HepG2 (cell line): Measurements from ENCODE around the gene BLCAP. TPM values are rescaled to one million over a fixed set of nuclear protein-coding genes. Genes with fewer than 3 reads are reported as not detected.

Experiments
- ATAC-seq: fragments of 200-7000 bp; cut with Tn5 transposase; 3 replicates; pipeline ENCODE4 v1.9.1; 2020; ENCODE audit warnings: mild to moderate bottlenecking, moderate library complexity
- BruUV-seq: library from RNA; stranded (reverse); fragments of 400-500 nt; replicated peaks from 2 replicates; lab custom pipeline; 2021; lab: Mats Ljungman, UMichigan
- CTCF ChIA-PET: fragments of 300-600 bp; formaldehyde crosslinking; extraction: SDS; loops from one replicate; lab custom pipeline; 2021; ENCODE audit warnings: low total read pairs, inconsistent platforms, low intra/inter-chr PET ratio; lab: Yijun Ruan, JAX
- POLR2A ChIA-PET: fragments of 350-600 bp; sonication (Branson Sonifier 250); formaldehyde crosslinking; loops from one replicate; lab custom pipeline; 2020; ENCODE audit warnings: antibody characterized with exemption, inconsistent platforms; lab: Yijun Ruan, JAX
- DNase-seq: peaks from one replicate; pipeline ENCODE4 v3.0.0-alpha.2; 2015; ENCODE audit warnings: low spot score
- FAIRE-seq: peaks from 3 replicates; lab custom pipeline; 2011; peaks lifted over from hg19 to GRCh38; lab: Jason Lieb, UNC
- H2AFZ ChIP-seq: one replicate; pipeline ENCODE4 v1.6.1; 2011; ENCODE audit warnings: low read length, inconsistent platforms
- H3K27ac ChIP-seq: fragments of 300-600 bp; 3 replicates; pipeline ENCODE4 v1.8.0; 2011; ENCODE audit warnings: mixed run types, mild to moderate bottlenecking, mixed read lengths, low read length, inconsistent platforms; ENCODE audit not compliant: insufficient read depth; ENCODE audit errors: extremely low read length
- H3K27me3 ChIP-seq, 2 experiments: fragments of 200-600 bp in 1 of 2; 2 replicates in 1 of 2; 3 replicates in 1 of 2; pipeline versions ENCODE4 v1.6.0 to v1.8.0; 2011; ENCODE audit warnings: low read length in 2 of 2, mild to moderate bottlenecking in 2 of 2, moderate library complexity in 2 of 2, inconsistent platforms in 1 of 2; ENCODE audit not compliant: insufficient read depth in 2 of 2, control insufficient read depth in 1 of 2
- H3K36me3 ChIP-seq, 2 experiments: fragments of 200-600 bp in 1 of 2; replicated peaks in 1 of 2; 2 replicates in 1 of 2; 3 replicates in 1 of 2; pipeline versions ENCODE4 v1.5.1 to v1.8.0; 2011; ENCODE audit warnings: low read length in 2 of 2, inconsistent platforms in 1 of 2; ENCODE audit not compliant: insufficient read depth in 2 of 2, control insufficient read depth in 1 of 2
- H3K4me1 ChIP-seq: 2 replicates; pipeline ENCODE4 v1.5.1; 2012; ENCODE audit warnings: low read length, inconsistent platforms; ENCODE audit not compliant: insufficient read depth
- H3K4me2 ChIP-seq: 2 replicates; pipeline ENCODE4 v1.6.0; 2011; ENCODE audit warnings: low read depth, low read length, inconsistent platforms
- H3K4me3 ChIP-seq, 3 experiments: fragments of 200-600 bp in 1 of 3; sonication (generic), shearing (Covaris generic) in 1 of 3; replicated peaks in 1 of 3; 2 replicates each; pipeline ENCODE4 v1.5.1; 2011 to 2016; ENCODE audit warnings: low read length in 3 of 3, inconsistent platforms in 2 of 3, low read depth in 2 of 3, mild to moderate bottlenecking in 2 of 3, control low read depth in 1 of 3, mixed read lengths in 1 of 3; ENCODE audit not compliant: insufficient read depth in 1 of 3
- H3K79me2 ChIP-seq: one replicate; pipeline ENCODE4 v1.6.1; 2011; ENCODE audit warnings: low read length, inconsistent platforms; ENCODE audit not compliant: insufficient read depth
- H3K9ac ChIP-seq: 2 replicates; pipeline ENCODE4 v1.6.0; 2011; ENCODE audit warnings: mild to moderate bottlenecking, low read depth, low read length, inconsistent platforms; ENCODE audit not compliant: insufficient read depth
- H3K9me3 ChIP-seq: 2 replicates; pipeline ENCODE4 v1.5.1; 2012; ENCODE audit warnings: mild to moderate bottlenecking, low read length
- H4K20me1 ChIP-seq: 2 replicates; pipeline ENCODE4 v1.6.0; 2011; ENCODE audit warnings: inconsistent platforms, mild to moderate bottlenecking, low read length, moderate library complexity; ENCODE audit not compliant: insufficient read depth
- JUNB ChIP-seq: sonication (generic); formaldehyde crosslinking; IDR thresholded peaks from 2 replicates; pipeline ENCODE4 v1.8.0; 2022; ENCODE audit warnings: missing genetic modification reagents, mild to moderate bottlenecking, borderline replicate concordance
- MTA1 ChIP-seq: sonication (generic); formaldehyde crosslinking; IDR thresholded peaks from 2 replicates; pipeline ENCODE4 v1.4.0; 2020; ENCODE audit warnings: missing genetic modification reagents, mild to moderate bottlenecking, borderline replicate concordance
- NFIC ChIP-seq: IDR thresholded peaks from 2 replicates; pipeline ENCODE4 v1.6.1; 2012; ENCODE audit warnings: mild to moderate bottlenecking, low read length, inconsistent platforms
- RFX3 ChIP-seq: IDR thresholded peaks from 2 replicates; pipeline ENCODE4 v1.6.1; 2016; ENCODE audit warnings: missing biosample characterization, missing genetic modification reagents
- YEATS2 ChIP-seq: sonication (generic); formaldehyde crosslinking; IDR thresholded peaks from 2 replicates; pipeline ENCODE4 v1.4.0; 2020; ENCODE audit warnings: missing genetic modification reagents, borderline replicate concordance
- WGBS: methylation state at CpG from one replicate; pipeline ENCODE4 v1.1.6; 2017; ENCODE audit warnings: low lambda C conversion rate; 5-methylcytosine and 5-hydroxymethylcytosine counted together
- in situ Hi-C: cut with HindIII; loops from 2 replicates; pipeline ENCODE4 v1.10.0; 2017; ENCODE audit warnings: low pct_unique_long_range_greater_than_20kb; ENCODE audit not compliant: extremely low pct_ligation_motif_present
- intact Hi-C: fragments of 100-400 bp; cut with micrococcal nuclease; formaldehyde crosslinking; loops from one replicate; pipeline ENCODE4 v1.10.0; 2022; ENCODE audit not compliant: unreplicated experiment
- polyA plus RNA-seq, 8 experiments: library from polyadenylated mRNA; depleted of rRNA in 3 of 8; stranded (reverse) in 7 of 8; unstranded in 1 of 8; fragments of >200 nt; fragmentation: Illumina TruSeq in 4 of 8; extraction: Trizol in 4 of 8; gene quantifications; 2 replicates each; pipeline versions ENCODE4 v1.2.1 to v1.2.3, GENCODE V29; 2011 to 2016; ENCODE audit warnings: low read depth in 4 of 8, missing spikeins in 1 of 8, mixed read lengths in 1 of 8; ENCODE audit not compliant: insufficient read depth in 1 of 8
- total RNA-seq, 5 experiments: library from RNA; depleted of rRNA; stranded (reverse); fragments of >200 nt; fragmentation: Illumina TruSeq; extraction: Trizol; gene quantifications; 2 replicates each; pipeline ENCODE4 v1.2.3, GENCODE V29; 2016; ENCODE audit warnings: low read depth in 1 of 5
- TF ChIP-seq, protein P1 (sequence below): fragments of 450-650 bp; IDR thresholded peaks from 2 replicates; pipeline ENCODE4 v1.6.1; 2016
- TF ChIP-seq, protein P2 (sequence below): IDR thresholded peaks from 2 replicates; pipeline ENCODE4 v1.6.1; 2016; ENCODE audit warnings: low read depth, missing genetic modification reagents, missing compliant biosample characterization
- TF ChIP-seq, protein P3 (sequence below): sonication (generic); formaldehyde crosslinking; IDR thresholded peaks from 2 replicates; pipeline ENCODE4 v1.5.0; 2020; ENCODE audit warnings: missing genetic modification reagents
- TF ChIP-seq, protein P4 (sequence below): sonication (generic); formaldehyde crosslinking; IDR thresholded peaks from 2 replicates; pipeline ENCODE4 v1.4.0; 2020; ENCODE audit warnings: mild to moderate bottlenecking, missing genetic modification reagents
- TF ChIP-seq, protein P5 (sequence below): IDR thresholded peaks from 2 replicates; pipeline ENCODE4 v1.6.1; 2018; ENCODE audit warnings: missing genetic modification reagents

Gene BLCAP
- total and polyA plus RNA-seq, 2 of the 13 experiments (the other 11 are each of a cell fraction or from before 2014, with no cell fraction given), result 52.4 to 86.8 TPM

DNA sequence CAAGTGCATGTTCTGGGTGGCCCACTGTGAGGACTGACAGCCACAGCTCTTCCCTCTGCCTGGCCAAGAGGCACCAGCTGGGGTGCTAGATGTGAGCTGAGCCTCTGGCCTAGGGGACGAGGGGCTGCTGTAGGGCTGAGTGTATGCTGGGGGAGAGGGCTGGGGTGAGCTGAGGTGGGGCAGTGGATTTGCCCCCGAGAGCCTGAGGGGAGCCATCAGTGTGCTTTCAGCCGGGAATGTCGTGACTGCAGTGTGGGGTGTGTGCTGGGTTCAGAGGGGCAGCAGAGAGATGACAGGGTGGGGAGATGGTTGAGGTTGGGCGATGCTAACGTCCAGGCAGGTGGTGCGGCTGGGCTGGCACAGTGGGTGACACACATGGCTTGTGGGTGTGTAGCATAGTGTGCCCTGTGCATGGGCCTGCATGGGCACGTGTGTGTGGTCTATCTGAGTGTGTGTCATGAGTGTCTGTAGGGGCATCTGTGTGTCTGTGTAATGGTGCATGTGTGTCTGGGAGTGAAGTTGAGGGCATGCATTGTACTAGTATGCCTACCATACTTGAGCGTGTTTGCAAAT, 46.0 kb upstream of the BLCAP start:
- DNase-seq, result no peak
- Histone ChIP-seq H3K36me3 (no peaks in the 10 kb centered on the region), H3K27me3 (peaks cover 0 to 24% of the 10 kb centered on the region in 2 experiments; a peak in 2 of 5 replicates), H3K79me2 (no peaks in the 10 kb centered on the region), H2AFZ (no peak overlapping the region), H3K9me3 (no peaks in the 10 kb centered on the region), H3K4me2 (no peak overlapping the region), H3K9ac (no peak overlapping the region), H4K20me1 (no peaks in the 10 kb centered on the region), H3K4me1 (no peaks in the 10 kb centered on the region), H3K4me3 (no peak overlapping the region), H3K27ac (no peak overlapping the region)
- no peak for FAIRE-seq
- ChIA-PET CTCF (no interaction called here), POLR2A (no interaction called here)
- TF ChIP-seq MTA1 (CRISPR knock-in tag) (0 out of 2 replicates have a peak, but pooled peaks have one; percentile 17), NFIC (no peak), RFX3 (CRISPR knock-in tag) (no peak), JUNB (peak; percentile 31; the same call in 1 of the 2 replicates), YEATS2 (no peak)
- TF ChIP-seq, protein P1, sequence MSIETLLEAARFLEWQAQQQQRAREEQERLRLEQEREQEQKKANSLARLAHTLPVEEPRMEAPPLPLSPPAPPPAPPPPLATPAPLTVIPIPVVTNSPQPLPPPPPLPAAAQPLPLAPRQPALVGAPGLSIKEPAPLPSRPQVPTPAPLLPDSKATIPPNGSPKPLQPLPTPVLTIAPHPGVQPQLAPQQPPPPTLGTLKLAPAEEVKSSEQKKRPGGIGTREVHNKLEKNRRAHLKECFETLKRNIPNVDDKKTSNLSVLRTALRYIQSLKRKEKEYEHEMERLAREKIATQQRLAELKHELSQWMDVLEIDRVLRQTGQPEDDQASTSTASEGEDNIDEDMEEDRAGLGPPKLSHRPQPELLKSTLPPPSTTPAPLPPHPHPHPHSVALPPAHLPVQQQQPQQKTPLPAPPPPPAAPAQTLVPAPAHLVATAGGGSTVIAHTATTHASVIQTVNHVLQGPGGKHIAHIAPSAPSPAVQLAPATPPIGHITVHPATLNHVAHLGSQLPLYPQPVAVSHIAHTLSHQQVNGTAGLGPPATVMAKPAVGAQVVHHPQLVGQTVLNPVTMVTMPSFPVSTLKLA, result peak; percentile 77
- TF ChIP-seq, protein P2, sequence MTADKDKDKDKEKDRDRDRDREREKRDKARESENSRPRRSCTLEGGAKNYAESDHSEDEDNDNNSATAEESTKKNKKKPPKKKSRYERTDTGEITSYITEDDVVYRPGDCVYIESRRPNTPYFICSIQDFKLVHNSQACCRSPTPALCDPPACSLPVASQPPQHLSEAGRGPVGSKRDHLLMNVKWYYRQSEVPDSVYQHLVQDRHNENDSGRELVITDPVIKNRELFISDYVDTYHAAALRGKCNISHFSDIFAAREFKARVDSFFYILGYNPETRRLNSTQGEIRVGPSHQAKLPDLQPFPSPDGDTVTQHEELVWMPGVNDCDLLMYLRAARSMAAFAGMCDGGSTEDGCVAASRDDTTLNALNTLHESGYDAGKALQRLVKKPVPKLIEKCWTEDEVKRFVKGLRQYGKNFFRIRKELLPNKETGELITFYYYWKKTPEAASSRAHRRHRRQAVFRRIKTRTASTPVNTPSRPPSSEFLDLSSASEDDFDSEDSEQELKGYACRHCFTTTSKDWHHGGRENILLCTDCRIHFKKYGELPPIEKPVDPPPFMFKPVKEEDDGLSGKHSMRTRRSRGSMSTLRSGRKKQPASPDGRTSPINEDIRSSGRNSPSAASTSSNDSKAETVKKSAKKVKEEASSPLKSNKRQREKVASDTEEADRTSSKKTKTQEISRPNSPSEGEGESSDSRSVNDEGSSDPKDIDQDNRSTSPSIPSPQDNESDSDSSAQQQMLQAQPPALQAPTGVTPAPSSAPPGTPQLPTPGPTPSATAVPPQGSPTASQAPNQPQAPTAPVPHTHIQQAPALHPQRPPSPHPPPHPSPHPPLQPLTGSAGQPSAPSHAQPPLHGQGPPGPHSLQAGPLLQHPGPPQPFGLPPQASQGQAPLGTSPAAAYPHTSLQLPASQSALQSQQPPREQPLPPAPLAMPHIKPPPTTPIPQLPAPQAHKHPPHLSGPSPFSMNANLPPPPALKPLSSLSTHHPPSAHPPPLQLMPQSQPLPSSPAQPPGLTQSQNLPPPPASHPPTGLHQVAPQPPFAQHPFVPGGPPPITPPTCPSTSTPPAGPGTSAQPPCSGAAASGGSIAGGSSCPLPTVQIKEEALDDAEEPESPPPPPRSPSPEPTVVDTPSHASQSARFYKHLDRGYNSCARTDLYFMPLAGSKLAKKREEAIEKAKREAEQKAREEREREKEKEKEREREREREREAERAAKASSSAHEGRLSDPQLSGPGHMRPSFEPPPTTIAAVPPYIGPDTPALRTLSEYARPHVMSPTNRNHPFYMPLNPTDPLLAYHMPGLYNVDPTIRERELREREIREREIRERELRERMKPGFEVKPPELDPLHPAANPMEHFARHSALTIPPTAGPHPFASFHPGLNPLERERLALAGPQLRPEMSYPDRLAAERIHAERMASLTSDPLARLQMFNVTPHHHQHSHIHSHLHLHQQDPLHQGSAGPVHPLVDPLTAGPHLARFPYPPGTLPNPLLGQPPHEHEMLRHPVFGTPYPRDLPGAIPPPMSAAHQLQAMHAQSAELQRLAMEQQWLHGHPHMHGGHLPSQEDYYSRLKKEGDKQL (CRISPR knock-in tag), result no peak
- TF ChIP-seq, protein P3, sequence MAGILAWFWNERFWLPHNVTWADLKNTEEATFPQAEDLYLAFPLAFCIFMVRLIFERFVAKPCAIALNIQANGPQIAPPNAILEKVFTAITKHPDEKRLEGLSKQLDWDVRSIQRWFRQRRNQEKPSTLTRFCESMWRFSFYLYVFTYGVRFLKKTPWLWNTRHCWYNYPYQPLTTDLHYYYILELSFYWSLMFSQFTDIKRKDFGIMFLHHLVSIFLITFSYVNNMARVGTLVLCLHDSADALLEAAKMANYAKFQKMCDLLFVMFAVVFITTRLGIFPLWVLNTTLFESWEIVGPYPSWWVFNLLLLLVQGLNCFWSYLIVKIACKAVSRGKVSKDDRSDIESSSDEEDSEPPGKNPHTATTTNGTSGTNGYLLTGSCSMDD (CRISPR knock-in tag), result no peak
- TF ChIP-seq, protein P4, sequence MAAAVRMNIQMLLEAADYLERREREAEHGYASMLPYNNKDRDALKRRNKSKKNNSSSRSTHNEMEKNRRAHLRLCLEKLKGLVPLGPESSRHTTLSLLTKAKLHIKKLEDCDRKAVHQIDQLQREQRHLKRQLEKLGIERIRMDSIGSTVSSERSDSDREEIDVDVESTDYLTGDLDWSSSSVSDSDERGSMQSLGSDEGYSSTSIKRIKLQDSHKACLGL (CRISPR knock-in tag), result no peak
- TF ChIP-seq, protein P5, sequence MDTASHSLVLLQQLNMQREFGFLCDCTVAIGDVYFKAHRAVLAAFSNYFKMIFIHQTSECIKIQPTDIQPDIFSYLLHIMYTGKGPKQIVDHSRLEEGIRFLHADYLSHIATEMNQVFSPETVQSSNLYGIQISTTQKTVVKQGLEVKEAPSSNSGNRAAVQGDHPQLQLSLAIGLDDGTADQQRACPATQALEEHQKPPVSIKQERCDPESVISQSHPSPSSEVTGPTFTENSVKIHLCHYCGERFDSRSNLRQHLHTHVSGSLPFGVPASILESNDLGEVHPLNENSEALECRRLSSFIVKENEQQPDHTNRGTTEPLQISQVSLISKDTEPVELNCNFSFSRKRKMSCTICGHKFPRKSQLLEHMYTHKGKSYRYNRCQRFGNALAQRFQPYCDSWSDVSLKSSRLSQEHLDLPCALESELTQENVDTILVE, result no peak
- 19% methylated on average over 9 of the region's 9 CpGs for whole genome bisulfite sequencing
- intact Hi-C loops (no loop called here), in situ Hi-C loops (loop anchor here (25.0 kb wide), 1 partner anchor 639 kb away; no protein-coding TSS in a partner anchor)
- BruUV-seq, result no TSS peak
- ATAC-seq, result peak; percentile 13; the same call in 2 of the 3 replicates
